Measurements from ENCODE around the gene LGALS14.
"Not testable (repeated sequence)": the region's sequence is repeated elsewhere in the genome, so short reads cannot be mapped to it uniquely, and the experiment has no call there.

The LGALS14 gene

DNA sequence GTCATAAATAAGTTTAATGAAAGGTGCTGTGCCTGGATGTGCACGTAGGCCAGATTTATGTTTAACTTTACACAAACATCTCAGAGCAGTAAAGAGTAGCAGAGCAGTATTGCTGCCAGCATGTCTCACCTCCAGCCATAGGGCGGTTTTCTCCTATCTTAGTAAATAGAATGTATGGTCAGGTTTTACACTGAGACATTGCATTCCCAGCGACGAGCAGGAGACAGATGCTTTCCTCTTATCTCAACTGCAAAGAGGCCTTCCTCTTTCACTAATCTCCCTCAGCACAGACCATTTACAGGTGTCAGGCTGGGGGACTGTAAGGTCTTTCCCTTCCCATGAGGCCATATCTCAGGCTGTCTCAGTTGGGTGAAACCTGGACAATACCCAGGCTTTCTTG, 15.6 kb upstream of the LGALS14 start:
- DNase-seq; intact Hi-C loops (cut with DNase I): not testable (repeated sequence)

GRCh38 chr19:39692166-39692565, 12.1 kb upstream of the LGALS14 start:
- DNase-seq: no peak
- intact Hi-C loops (cut with DNase I): no loop called here

- no peak for DNase-seq
- intact Hi-C loops (cut with DNase I): no loop called here
Observed at GRCh38 chr19:39692822-39693221, 11.5 kb upstream of the LGALS14 start.

DNA sequence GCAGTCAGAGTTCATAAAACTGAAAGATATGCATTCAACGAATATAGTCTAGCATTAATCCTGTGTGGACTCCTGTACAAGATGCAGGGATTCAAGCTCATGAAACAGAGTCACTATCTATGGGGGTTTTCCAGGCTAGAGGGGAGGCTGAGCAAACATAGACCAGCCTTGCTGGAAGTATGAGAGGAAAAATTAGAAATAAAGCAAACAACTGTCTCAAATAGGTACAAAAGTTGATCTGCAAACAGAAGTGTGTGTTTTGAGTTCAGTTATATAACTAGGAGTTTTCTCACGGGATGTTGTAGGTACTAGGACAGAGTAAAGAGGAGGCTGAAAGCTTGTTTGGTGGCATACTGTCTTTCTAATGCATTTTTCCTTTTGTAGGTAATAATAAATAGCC, 8.5 kb upstream of the LGALS14 start:
- no peak for DNase-seq
- intact Hi-C loops (cut with DNase I): no loop called here

- intact Hi-C loops (cut with DNase I): no loop called here
- no peak for DNase-seq
Observed at GRCh38 chr19:39696387-39696786, 7.9 kb upstream of the LGALS14 start.

DNA sequence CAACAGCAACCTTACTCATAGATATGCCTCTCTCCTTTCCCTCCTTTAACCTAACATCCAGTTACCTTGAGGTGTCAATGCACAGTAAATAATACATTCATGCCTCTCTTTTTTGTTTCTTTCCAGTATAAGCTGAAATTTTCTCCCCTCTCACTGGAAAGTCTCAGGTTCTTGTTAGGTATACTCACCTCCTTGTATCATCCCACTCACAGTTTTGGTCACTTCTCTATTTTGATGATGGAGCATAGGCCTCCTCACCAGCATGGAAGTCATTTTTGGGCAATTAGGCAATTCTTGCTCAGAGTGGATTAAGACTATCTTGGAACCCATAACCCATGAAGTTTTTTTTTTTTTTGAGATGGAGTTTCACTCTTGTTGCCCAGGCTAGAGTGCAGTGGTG, 5.7 kb upstream of the LGALS14 start:
- intact Hi-C loops (cut with DNase I): no loop called here
- no peak for DNase-seq

DNA sequence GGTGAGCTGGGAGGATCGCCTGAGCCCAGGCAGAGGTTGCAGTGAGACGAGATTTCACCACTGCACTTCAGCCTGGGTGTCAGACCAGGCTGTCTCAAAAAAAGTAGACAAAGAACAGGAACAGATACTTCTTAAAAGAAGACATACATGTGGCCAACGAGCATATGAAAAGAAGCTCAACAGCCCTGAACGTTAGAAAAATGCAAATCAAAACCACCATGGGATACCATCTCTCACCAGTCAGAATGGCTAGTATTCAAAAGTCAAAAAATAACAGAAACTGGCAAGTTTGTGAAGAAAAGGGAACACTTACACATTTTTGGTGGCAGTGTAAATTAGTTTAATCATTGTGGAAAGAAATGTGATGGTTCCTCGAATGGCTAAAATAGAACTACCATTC, 3.0 kb upstream of the LGALS14 start:
- no peak for DNase-seq
- intact Hi-C loops (cut with DNase I): no loop called here

GRCh38 chr19:39705578-39706188, 1.4 kb downstream of the LGALS14 start:
- DNase-seq: no peak
- intact Hi-C loops (cut with DNase I): no loop called here

- intact Hi-C loops (cut with DNase I): no loop called here
Observed at GRCh38 chr19:39708594-39708993, 4.3 kb downstream of the LGALS14 start.

GRCh38 chr19:39709026-39709872, 5.0 kb downstream of the LGALS14 start:
- intact Hi-C loops (cut with DNase I): no loop called here
- no peak for DNase-seq

More at GRCh38 chr19:39708594-39708993, 4.3 kb downstream of the LGALS14 start:
- no peak for DNase-seq

- intact Hi-C loops (cut with DNase I): no loop called here
- DNase-seq: no peak
Observed at GRCh38 chr19:39710333-39710890, 6.1 kb downstream of the LGALS14 start.

DNA sequence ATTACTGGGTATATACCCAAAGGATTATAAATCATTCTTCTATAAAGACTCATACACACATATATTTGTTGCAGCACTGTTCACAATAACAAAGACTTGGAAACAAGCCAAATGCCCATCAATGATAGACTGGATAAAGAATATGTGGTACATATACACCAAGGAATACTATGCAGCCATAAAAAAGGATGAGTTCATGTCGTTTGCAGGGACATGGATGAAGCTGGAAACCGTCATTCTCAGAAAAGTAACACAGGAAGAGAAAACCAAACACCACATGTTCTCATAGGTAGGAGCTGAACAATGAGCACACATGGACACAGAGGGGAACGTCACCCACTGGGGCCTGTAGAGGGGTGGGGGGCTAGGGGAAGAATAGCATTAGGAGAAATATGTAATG, 15.9 kb downstream of the LGALS14 start:
- DNase-seq; intact Hi-C loops (cut with DNase I): not testable (repeated sequence)

DNA sequence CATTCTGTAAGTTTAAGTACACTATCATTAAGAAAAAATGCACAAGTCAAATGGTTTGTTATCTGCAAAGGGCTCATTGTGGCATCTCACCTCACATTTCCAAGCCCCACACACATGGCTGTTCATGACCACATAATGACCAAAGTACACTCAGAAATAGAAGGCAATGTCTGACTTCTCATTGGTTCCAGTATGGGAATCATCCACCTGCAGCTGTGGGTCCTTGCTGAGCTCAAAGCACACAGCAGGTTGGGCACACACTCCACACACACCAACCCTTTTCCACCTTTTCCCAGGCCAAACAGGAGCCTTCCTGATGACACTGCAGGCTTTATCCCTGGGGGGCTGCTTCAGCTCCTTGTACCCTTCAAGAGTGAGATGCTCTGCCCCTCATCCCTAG, 21.7 kb downstream of the LGALS14 start:
- intact Hi-C loops (cut with DNase I): no loop called here
- no peak for DNase-seq

DNA sequence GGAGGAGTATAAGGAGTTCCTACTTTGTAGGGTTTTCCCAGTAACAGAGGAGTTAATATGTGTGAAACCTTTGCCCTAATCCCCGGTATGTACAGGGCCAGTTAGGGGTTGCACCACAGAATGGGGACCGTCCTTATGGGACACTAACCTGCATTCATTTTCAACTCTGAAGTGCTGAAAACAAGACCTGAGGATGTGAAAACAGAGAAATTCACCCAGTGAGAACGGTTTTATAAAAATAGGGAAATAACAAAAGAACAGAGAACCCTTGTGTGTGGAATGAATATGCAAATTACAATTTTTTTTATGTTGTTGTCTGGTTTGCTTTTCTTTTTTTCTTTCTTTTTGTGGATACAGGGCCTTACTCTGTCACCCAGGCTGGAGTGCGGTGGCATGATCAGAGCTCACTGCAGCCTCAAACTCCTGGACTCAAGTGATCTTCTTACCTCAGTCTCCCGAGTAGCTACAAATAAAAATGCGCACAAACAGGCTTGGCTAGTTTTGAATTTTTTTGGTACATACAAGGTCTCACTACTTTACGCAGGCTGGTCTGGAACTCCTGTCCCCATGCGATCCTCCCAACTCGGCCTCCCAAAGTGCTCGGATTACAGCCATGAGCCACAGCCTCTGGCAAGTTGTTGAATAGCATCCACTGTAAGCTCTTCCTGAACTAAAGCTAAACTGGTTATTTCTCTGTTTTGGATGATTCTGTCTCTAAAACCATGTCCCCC, 23.0 kb downstream of the LGALS14 start:
- intact Hi-C loops (cut with DNase I): no loop called here
- no peak for DNase-seq

GRCh38 chr19:39728040-39728439, 23.8 kb downstream of the LGALS14 start:
- intact Hi-C loops (cut with DNase I): no loop called here
- DNase-seq: no peak

DNA sequence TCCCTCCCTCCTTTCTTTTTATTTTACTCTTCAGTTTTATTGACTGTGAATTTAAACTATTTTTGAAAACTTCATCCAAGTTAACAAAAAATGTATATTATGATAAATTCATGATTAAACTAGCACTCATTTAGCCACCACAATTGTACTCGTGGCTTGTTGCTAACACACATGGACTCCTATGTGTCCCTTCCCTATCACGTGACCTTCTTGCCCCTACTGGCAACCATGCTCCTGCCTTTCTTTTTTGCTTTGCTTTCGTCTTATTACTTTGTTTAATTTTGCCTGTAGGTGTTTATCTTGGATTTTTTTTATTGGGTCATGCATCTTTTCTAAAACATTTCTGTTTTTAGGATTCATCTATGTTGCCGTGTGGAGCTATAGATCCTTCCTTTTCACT, 25.3 kb downstream of the LGALS14 start:
- intact Hi-C loops (cut with DNase I): no loop called here
- DNase-seq: no peak

DNA sequence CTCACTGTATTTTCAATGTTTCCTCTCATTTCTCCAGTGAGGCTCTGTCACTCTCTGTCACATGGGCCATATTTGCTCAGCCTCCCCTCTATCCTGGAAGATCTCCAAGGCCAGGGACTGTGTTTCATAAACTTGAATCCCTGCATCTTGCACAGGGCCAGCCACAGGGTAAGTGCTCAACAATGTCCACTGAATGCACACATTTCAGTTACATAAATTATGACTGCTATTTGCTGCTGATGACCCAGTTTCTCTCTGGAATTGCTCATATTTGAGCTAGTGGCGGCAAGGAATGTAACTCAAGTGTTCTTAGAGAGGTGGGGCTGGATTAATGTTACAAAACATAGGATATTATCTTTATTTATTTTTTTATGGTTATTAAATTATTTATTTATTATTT, 27.4 kb downstream of the LGALS14 start:
- intact Hi-C loops (cut with DNase I): no loop called here
- DNase-seq: no peak

DNA sequence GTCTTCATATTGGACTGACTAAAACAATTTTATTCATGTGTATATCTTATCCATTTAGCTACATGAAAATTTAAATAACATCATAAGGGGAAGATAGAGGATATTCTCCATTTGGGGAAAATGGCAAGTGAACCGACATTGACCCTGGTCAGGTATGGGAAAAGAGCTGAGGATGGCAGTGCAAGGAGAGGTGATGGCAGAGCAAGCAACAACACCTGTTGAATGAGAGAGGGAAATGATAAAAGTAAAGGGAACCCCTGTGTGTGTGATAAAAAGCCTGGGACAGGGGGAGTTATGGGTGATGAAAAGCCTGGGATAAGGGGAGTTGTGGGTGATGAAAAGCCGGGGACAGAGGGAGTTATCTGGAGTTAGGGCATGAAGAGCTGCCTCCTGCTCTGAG, 29.6 kb downstream of the LGALS14 start:
- DNase-seq: no peak
- intact Hi-C loops (cut with DNase I): no loop called here

- intact Hi-C loops (cut with DNase I): no loop called here
- DNase-seq: no peak
Observed at GRCh38 chr19:39735688-39736087, 31.4 kb downstream of the LGALS14 start.

GRCh38 chr19:39736088-39736487, 31.8 kb downstream of the LGALS14 start:
- no peak for DNase-seq
- intact Hi-C loops (cut with DNase I): no loop called here

All from head of caudate nucleus (tissue), 42 donors.